ENCODE results near the gene NINL. TPM values are rescaled to one million over a fixed set of nuclear protein-coding genes. Genes with fewer than 3 reads are reported as not detected.
"Not testable (repeated sequence)": the region's sequence is repeated elsewhere in the genome, so short reads cannot be mapped to it uniquely, and the experiment has no call there.

The NINL gene
- total RNA-seq, 1 experiment from 2014 or later, result 10.7 TPM

- no peaks in the 10 kb centered on the region for H3K27me3 ChIP-seq (replicated peaks)
- H3K36me3 ChIP-seq, result no peaks in the 10 kb centered on the region
- H3K4me3 ChIP-seq, result no peak overlapping the region
- H3K9me3 ChIP-seq (replicated peaks), result no peaks in the 10 kb centered on the region
- DNase-seq (ENCODE audit: low read depth in 1 of 2, low spot score in 2 of 2), result no peak
- H3K27ac ChIP-seq, result no peak overlapping the region
- no peaks in the 10 kb centered on the region for H3K4me1 ChIP-seq (replicated peaks)
Observed at GRCh38 chr20:25606094-25606695, 20.9 kb upstream of the NINL start.

GRCh38 chr20:25605148-25605547, 19.8 kb upstream of the NINL start:
- H3K4me3 ChIP-seq, result no peak overlapping the region
- no peak for DNase-seq (ENCODE audit: low read depth in 1 of 2, low spot score in 2 of 2)
- H3K4me1 ChIP-seq (replicated peaks), result peaks cover 6% of the 10 kb centered on the region
- no peaks in the 10 kb centered on the region for H3K27me3 ChIP-seq (replicated peaks)
- no peaks in the 10 kb centered on the region for H3K9me3 ChIP-seq (replicated peaks)
- H3K27ac ChIP-seq, result no peak overlapping the region
- H3K36me3 ChIP-seq, result no peaks in the 10 kb centered on the region

DNA sequence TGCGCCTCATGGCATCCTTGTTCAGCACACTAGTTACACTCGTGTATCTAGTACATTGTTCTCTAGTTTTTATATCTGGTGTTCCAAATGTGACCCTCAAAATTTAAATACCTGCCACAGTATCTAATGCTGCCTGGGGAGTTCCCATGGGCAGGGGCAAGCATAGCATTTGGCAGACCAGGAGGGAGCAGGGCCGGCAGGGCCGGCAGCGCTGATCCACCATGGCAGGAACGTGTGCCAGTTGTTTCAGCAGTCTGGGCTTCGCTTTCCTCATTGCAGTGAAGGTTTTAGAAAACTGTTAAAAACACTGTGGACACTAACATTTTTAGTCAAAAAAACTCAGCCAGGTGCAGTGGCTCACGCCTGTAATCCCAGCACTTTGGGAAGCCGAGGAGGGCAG, 19.3 kb upstream of the NINL start:
- no peaks in the 10 kb centered on the region for H3K9me3 ChIP-seq (replicated peaks)
- H3K4me1 ChIP-seq (replicated peaks), result peaks cover 6% of the 10 kb centered on the region
- H3K27ac ChIP-seq, result no peak overlapping the region

DNA sequence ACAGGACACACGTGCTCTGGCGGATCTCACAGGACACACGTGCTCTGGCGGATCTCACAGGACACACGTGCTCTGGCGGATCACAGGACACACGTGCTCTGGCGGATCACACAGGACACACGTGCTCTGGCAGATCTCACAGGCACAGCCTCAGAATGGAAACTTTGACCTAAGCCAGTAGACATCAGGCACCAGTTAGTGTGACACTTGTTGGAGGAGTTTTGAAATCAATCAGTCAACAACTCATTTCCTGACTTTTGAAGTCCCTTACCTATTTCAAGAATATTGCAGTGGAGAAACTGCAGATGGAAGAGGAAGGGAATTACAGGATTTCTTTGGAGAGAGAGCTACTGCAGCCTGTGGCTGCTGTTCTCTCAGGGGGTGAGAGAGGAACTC, 17.6 kb upstream of the NINL start:
- not testable (repeated sequence) for H3K4me1 ChIP-seq (replicated peaks); H3K27me3 ChIP-seq (replicated peaks); H3K4me3 ChIP-seq; H3K27ac ChIP-seq; DNase-seq (ENCODE audit: low read depth in 1 of 2, low spot score in 2 of 2); H3K36me3 ChIP-seq; H3K9me3 ChIP-seq (replicated peaks)

More for the DNA sequence above, 19.3 kb upstream of the NINL start:
- Histone ChIP-seq H3K36me3 (no peaks in the 10 kb centered on the region), H3K27me3 (replicated peaks) (no peaks in the 10 kb centered on the region), H3K4me3 (no peak overlapping the region)
- DNase-seq (ENCODE audit: low read depth in 1 of 2, low spot score in 2 of 2), result no peak

- H3K27me3 ChIP-seq (replicated peaks); H3K27ac ChIP-seq; H3K36me3 ChIP-seq; H3K4me1 ChIP-seq (replicated peaks); H3K9me3 ChIP-seq (replicated peaks); DNase-seq (ENCODE audit: low read depth in 1 of 2, low spot score in 2 of 2); H3K4me3 ChIP-seq: not testable (repeated sequence)
Observed at GRCh38 chr20:25602191-25602913, 17.0 kb upstream of the NINL start.

DNA sequence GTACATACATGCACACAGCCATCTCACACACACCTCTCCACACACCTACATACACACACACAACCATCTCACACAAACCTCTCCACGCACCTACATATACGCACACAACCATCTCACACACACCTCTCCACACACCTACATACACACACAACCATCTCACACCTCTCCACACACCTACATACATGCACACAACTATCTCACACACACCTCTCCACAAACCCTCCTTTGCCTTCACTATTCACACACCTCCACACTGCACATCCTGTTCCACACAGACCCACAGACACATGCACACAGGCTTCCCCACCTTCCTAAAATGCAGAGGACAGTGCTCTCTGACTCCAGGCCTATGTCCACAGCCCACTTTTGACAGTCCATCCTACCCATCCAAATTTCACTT, 16.3 kb upstream of the NINL start:
- Histone ChIP-seq H3K4me3 (no peak overlapping the region), H3K9me3 (replicated peaks) (no peaks in the 10 kb centered on the region), H3K4me1 (replicated peaks) (peaks cover 6% of the 10 kb centered on the region), H3K27ac (no peak overlapping the region), H3K36me3 (no peaks in the 10 kb centered on the region), H3K27me3 (replicated peaks) (no peaks in the 10 kb centered on the region)
- DNase-seq (ENCODE audit: low read depth in 1 of 2, low spot score in 2 of 2), result no peak

DNA sequence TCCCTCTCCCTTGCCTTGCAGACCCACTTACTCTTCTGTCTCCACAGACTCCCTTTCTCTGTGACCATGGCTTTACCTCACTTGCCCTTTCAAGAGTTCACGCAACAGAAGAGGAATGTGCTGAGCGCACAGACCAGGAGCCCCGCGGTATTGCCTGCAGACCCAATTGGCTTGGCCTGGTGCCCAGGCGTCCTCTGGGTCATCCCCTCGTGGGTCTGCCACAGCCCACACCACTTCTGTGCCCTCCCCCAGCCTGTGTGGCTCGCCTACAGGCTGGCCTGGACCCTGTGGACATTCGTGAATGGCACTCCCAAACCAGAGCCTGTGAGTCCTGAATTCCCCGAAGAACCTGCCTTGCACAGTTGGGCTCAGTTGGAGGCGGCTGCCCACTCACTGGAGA, 15.3 kb upstream of the NINL start:
- no peak overlapping the region for H3K27ac ChIP-seq
- H3K4me3 ChIP-seq, result no peak overlapping the region
- no peaks in the 10 kb centered on the region for H3K27me3 ChIP-seq (replicated peaks)
- peak; percentile 26 to 57 for DNase-seq (ENCODE audit: low read depth in 1 of 2, low spot score in 2 of 2)
- H3K36me3 ChIP-seq, result no peaks in the 10 kb centered on the region
- H3K9me3 ChIP-seq (replicated peaks), result no peaks in the 10 kb centered on the region
- peaks cover 6% of the 10 kb centered on the region for H3K4me1 ChIP-seq (replicated peaks)

GRCh38 chr20:25592135-25592852, 7.0 kb upstream of the NINL start:
- Histone ChIP-seq H3K27me3 (replicated peaks) (no peaks in the 10 kb centered on the region), H3K27ac (no peak overlapping the region), H3K9me3 (replicated peaks) (no peaks in the 10 kb centered on the region), H3K36me3 (no peaks in the 10 kb centered on the region), H3K4me3 (no peak overlapping the region), H3K4me1 (replicated peaks) (no peaks in the 10 kb centered on the region)
- DNase-seq (ENCODE audit: low read depth in 1 of 2, low spot score in 2 of 2), result no peak

DNA sequence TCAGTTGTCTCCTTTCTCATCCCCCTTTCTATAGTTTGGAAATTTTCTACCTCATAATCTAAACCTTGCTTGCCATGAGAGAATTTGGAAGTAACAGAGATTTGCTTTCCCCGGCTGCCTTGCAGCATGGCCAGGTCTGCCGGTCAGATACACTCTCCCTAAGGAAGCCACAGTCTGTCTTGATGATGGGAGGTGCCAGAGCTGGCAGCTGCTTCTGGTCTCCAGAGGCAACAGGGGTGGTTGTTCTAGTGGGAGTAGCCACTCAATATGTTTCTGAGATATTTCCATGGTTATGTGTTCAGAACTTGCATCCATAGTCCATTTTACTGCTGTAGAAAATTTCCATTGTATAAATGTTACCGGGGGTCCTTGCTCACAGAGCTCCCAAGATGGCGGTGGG, 5.4 kb upstream of the NINL start:
- H3K36me3 ChIP-seq; DNase-seq (ENCODE audit: low read depth in 1 of 2, low spot score in 2 of 2); H3K9me3 ChIP-seq (replicated peaks); H3K27ac ChIP-seq; H3K4me3 ChIP-seq; H3K4me1 ChIP-seq (replicated peaks); H3K27me3 ChIP-seq (replicated peaks): not testable (repeated sequence)

- DNase-seq (ENCODE audit: low read depth in 1 of 2, low spot score in 2 of 2), result no peak
- Histone ChIP-seq H3K4me1 (replicated peaks) (peaks cover 13% of the 10 kb centered on the region), H3K27ac (no peak overlapping the region), H3K36me3 (peaks cover 5% of the 10 kb centered on the region), H3K9me3 (replicated peaks) (peaks cover 4% of the 10 kb centered on the region; the same call in 1 of the 2 replicates), H3K27me3 (replicated peaks) (no peaks in the 10 kb centered on the region), H3K4me3 (no peak overlapping the region)
Observed at GRCh38 chr20:25588491-25588890, 3.2 kb upstream of the NINL start.

- Histone ChIP-seq H3K27ac (no peak overlapping the region), H3K36me3 (peaks cover 5% of the 10 kb centered on the region), H3K4me1 (replicated peaks) (peaks cover 13% of the 10 kb centered on the region), H3K27me3 (replicated peaks) (no peaks in the 10 kb centered on the region), H3K4me3 (no peak overlapping the region), H3K9me3 (replicated peaks) (peaks cover 4% of the 10 kb centered on the region; the same call in 1 of the 2 replicates)
- DNase-seq (ENCODE audit: low read depth in 1 of 2, low spot score in 2 of 2), result no peak
Observed at GRCh38 chr20:25587536-25587935, 2.2 kb upstream of the NINL start.

GRCh38 chr20:25586877-25587276, 1.5 kb upstream of the NINL start:
- Histone ChIP-seq H3K9me3 (replicated peaks) (peaks cover 4% of the 10 kb centered on the region; the same call in 1 of the 2 replicates), H3K4me1 (replicated peaks) (peaks cover 13% of the 10 kb centered on the region), H3K27me3 (replicated peaks) (no peaks in the 10 kb centered on the region), H3K27ac (no peak overlapping the region), H3K4me3 (no peak overlapping the region), H3K36me3 (peaks cover 5% of the 10 kb centered on the region)
- no peak for DNase-seq (ENCODE audit: low read depth in 1 of 2, low spot score in 2 of 2)

DNA sequence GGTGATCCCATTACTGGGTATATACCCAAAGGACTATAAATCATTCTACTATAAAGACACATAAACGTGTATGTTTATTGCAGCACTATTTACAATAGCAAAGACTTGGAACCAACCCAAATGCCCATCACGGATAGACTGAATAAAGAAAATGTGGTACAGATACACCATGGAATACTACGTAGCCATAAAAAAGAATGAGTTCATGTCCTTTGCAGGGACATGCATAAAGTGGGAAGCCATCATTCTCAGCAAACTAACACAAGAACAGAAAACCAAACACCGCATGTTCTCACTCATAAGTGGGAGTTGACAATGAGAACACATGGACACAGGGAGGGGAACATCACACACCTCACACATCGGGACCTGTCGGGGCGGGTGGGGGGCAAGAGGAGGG, 1.7 kb downstream of the NINL start:
- H3K4me3 ChIP-seq; H3K27me3 ChIP-seq (replicated peaks); H3K9me3 ChIP-seq (replicated peaks); H3K27ac ChIP-seq; DNase-seq (ENCODE audit: low read depth in 1 of 2, low spot score in 2 of 2): not testable (repeated sequence)
- peaks cover 13% of the 10 kb centered on the region for H3K4me1 ChIP-seq (replicated peaks)
- H3K36me3 ChIP-seq, result peaks cover 20% of the 10 kb centered on the region

GRCh38 chr20:25580711-25581110, 4.6 kb downstream of the NINL start:
- Histone ChIP-seq H3K27me3 (replicated peaks) (no peaks in the 10 kb centered on the region), H3K27ac (no peak overlapping the region), H3K4me3 (no peak overlapping the region), H3K36me3 (peaks cover 23% of the 10 kb centered on the region), H3K9me3 (replicated peaks) (peaks cover 4% of the 10 kb centered on the region; the same call in 1 of the 2 replicates), H3K4me1 (replicated peaks) (peaks cover 13% of the 10 kb centered on the region)
- no peak for DNase-seq (ENCODE audit: low read depth in 1 of 2, low spot score in 2 of 2)
